HG02884 (cell line): ENCODE measurements around the gene S100A13.

Experiments used
- ATAC-seq: cut with Tn5 transposase; IDR thresholded peaks from one replicate; pipeline ENCODE4 v1.9.1; 2021; ENCODE audit warnings: mild to moderate bottlenecking, moderate library complexity; ENCODE audit not compliant: unreplicated experiment

S100A13 gene

DNA sequence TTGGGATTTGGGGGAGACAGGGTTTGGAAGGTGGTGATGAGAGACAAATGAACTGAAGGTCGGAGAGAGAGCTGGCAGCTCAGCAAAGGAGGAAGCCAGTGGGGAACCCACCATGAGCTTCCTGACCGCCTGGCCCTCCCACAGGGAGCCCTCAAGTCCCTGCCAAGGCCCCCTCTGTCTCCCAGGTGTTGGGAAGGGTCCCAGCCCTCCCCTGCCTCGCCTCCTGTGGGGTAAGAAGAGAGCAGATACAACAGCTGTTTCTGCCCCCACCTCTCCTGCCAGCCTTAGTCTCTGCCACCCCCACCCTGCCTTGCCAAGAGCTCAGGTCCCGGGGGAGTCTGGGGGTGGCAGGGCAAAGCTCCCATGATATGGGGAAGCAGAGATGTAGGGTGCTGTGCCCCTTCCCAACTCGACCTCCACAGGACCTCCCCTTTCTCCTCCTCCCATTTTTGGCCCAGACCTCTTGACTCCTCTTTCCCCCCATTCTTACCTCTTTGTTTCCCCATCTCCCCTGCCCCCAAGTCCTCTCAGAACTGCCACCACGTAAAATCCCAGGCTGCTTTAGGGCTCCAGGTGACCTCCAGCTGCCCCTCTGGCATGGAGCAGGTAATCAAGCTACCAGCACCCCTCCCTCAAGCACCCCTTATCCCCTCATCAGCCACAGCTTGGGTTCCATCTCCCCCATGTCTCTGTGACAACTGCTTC, 1.5 kb upstream of the S100A13 start:
- no peak for ATAC-seq

- ATAC-seq: no peak
These were observed 666 bp upstream of the S100A13 start, which contains the start of gene S100A1 for GRCh38 chr1:153627715-153628626. TSS of gene S100A1 (plus strand) at chr1:153628434. CDS start at chr1:153630522, 2,088 bp downstream.

DNA sequence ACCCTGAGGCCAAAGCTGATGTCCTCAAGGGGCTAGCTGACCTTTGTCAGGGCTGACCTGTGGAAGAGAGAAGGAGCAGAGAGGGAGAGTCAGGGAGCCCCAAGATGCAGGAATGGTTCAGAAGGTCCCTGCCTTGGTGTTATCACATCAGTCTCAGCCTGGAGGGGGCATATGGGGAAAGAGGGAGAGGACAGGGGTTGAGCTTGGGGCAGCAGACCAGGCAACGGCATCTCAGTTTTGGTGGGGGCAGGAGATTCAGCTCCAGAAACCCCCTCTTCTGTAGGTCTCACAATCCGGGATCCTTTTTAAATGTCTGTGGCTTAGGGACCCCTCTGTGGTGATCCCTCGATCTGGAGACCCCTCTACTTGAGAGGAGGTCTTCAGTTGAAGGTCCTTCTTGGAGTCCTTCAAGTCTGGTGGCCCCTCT, 815 bp downstream of the S100A13 start:
- no peak for ATAC-seq

DNA sequence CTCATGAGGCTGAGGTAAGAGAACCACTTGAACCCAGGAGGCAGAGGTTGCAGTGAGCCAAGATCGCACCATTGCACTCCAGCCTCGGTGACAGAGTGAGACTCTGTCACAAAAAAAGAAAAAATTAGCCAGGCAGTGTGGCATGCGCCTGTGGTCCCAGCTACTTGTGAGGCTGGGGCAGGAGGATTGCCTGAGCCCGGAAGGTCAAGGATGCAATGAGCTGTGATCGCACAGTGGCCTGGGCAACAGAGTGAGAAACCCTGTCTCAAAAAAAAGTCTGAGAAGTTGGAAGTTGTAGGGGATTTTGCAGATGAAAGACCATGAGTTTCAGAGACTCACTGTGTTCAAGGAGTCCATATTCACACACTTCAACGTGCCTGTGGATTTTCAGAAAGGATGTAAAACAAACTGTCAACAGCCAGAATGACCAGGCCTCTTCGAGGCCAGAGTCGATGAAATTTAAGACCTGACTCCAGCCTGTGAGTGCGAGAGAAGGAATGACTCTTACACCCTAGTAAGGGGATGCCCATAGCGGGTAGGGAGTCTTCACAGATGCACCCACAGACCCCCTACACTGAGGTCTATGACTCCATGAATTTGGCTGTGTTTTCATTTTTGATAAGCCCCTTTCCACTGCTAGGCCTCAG, 2.2 kb downstream of the S100A13 start:
- no peak for ATAC-seq

- no peak for ATAC-seq
These were observed 4.2 kb downstream of the S100A13 start for GRCh38 chr1:153623101-153623500.

DNA sequence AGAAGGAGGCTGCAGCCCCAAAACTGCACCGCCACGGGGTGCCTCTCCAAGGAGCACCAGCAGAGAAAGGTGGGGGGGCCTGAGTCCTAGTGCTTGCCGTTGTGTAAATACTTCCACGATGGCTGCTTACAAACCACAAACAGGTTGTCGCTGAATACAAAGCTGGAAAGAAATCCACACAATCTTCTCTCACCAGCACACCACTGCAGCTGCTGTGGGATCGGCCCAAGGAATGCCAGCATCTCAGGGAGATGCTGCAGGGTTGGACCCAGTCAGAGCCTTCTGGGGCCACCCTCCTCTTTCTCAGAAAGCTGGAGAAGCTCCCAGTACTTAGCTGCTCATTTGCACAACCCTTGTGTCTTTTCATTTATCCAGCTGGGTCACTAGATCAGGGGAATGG, 8.1 kb downstream of the S100A13 start:
- ATAC-seq: no peak

DNA sequence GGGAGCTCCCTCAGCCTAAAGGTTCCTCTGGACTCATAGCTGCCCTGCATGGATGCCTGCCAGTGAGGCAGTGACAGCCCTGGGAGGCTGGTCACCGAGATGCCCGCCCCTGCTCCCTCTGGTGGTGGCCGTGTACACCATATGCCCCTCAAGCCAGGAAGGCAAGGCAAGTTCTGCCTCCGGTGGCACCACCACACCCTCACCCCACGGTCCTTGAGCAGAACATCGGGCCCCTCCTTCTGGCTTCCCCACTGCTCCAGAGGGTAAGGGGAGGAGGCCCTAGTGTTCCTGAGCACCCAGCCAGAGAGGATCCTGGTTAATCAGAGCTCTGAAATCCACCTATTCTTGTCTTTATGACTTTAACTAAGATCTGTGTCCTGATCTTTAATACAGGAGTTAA, 9.6 kb downstream of the S100A13 start:
- peak; percentile 48 for ATAC-seq

DNA sequence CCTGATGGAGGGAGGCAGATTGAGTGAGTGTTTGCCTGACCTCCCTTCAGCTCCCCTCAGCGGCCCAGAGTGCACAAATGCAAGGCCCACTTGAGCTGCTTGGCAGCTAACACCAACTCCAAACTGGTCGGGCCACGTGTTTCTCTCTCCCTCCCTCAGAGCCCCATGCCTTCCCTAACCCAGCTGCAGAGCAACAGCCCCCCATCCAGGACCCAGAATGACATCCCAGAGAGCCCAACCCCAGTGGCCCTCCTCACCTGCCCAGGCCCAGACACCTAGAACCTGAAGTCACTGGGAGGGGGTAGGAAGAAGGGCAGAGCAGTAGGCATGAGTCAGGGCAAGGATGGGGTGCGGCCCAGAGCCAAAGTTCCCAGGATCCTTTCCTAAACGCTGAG, 10.4 kb downstream of the S100A13 start:
- ATAC-seq: no peak

GRCh38 chr1:153616144-153616916, 11.0 kb downstream of the S100A13 start, which contains the start of gene S100A14:
TSS of gene S100A14 (minus strand) at chr1:153616325. CDS start at chr1:153615858, 467 bp downstream.
- ATAC-seq: no peak

GRCh38 chr1:153615406-153615805, 11.9 kb downstream of the S100A13 start:
- no peak for ATAC-seq

GRCh38 chr1:153614906-153615305, 12.4 kb downstream of the S100A13 start:
- no peak for ATAC-seq

GRCh38 chr1:153614189-153614900, 13.0 kb downstream of the S100A13 start:
- ATAC-seq: no peak

DNA sequence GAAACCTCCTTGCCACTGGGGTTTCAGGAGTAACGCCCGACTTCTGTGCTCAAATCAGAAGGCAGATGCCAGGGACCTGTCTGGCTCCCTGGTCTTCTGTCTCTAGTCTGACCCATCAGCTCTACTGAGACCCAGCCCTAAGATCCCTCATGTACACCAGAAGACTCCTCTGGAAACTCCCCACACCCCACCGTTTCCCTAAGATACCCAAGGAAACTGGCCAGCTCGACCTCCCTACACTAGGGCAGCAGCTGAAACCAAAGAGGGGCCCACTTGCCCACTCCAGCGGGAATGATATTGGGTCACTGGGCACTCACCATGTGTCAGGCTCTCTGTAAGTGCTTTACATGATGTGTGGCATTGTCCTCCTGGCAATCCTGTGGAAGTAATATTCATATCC, 13.9 kb downstream of the S100A13 start:
- no peak for ATAC-seq

DNA sequence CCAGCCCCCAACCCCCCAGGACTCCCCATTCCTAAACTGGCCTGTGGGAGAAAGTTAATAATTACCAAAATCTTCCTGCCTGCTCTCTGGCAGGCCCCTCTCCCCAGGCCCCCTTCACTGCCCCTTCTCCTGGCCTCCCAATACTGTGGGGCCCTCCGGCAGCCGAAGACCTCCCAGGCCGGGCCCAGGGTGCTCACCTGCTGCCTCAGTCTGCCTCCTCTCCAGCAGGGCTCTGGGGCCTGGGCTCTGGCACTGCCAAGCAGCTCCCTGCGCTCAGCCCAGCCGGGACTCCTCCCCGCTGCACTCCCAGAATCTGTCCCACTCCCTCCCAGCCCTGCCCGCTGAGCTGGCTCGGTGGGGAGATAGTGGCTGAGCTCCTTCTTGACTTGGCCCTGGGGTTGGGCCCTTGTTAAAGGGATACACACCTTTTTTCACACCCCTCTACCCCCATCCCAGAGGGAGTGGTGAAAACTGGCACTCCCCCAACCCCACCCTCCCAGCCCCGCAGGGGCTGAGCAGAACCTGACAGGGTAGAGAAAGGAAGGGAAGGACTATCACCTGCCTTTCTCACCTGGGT, 14.5 kb downstream of the S100A13 start, which contains the start of gene S100A16:
Gene S100A16 (minus strand): TSS at position 383 of the 577 bp plus-strand sequence. CDS start 4,986 bp downstream, outside the sequence.
- no peak for ATAC-seq

- ATAC-seq: no peak
These were observed 15.1 kb downstream of the S100A13 start for GRCh38 chr1:153612111-153612754.

DNA sequence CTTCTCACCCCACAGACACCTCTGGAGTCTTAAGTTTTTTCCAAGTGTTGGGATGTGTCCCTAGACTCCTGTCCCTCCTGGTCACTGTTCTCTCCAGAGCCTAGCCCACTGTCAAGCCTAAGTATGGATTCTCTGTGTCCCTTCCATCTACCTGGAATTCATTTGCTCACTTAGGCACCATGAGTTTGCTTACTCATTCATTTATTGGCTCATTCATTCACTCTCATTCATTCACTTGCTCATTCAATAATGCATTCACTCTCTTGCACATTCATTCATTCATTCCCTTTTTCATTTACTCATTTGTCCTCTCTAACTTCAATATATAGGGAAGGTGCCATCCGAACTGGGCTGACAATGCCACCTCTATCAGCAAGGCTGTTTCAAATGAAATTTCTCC, 15.9 kb downstream of the S100A13 start:
- no peak for ATAC-seq

DNA sequence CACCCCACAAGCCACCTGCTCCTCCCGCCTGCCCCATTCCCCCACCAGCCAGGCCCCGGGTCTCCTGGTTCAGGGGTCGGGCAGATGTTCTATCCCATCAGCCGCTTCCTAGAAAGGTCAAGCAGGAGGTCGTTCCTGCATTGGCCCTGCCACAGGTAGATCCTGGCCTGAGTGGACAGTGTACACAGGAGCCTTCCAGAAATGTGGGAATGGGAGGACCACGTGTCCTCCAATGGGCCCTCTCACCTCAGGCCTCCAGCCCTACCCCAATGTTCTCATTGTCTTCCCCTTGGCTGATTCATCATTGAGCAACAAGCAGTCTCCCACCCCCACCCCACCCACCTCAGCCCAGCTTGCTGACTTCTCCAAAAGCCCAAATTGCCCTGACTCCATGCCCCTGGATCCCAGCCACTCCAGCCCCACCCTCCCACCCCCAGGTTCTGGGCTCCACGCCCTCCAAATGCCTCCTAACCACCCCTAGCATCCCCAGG, 16.4 kb downstream of the S100A13 start:
- ATAC-seq: no peak

- ATAC-seq: no peak
These were observed 17.0 kb downstream of the S100A13 start for GRCh38 chr1:153610334-153610733.

DNA sequence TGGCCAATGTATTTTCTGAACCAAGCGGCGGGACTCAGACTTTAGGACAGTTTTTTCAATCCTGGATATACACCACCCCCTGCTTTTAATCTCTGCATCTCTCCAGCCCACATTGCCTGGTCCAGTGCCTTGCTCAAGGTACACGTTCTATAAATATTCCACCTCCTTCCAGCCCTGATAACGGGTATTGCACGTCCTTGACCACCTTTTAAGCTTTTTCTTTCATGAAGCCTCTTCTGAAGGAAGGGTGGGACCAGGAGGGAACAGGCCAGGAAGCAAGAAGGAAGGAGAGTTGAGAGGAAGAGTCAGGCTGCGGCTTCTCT, 17.8 kb downstream of the S100A13 start:
- ATAC-seq: no peak
